ENCODE results near the gene CD9.
"Not testable (repeated sequence)": the region's sequence is repeated elsewhere in the genome, so short reads cannot be mapped to it uniquely, and the experiment has no call there.

CD9 gene

DNA sequence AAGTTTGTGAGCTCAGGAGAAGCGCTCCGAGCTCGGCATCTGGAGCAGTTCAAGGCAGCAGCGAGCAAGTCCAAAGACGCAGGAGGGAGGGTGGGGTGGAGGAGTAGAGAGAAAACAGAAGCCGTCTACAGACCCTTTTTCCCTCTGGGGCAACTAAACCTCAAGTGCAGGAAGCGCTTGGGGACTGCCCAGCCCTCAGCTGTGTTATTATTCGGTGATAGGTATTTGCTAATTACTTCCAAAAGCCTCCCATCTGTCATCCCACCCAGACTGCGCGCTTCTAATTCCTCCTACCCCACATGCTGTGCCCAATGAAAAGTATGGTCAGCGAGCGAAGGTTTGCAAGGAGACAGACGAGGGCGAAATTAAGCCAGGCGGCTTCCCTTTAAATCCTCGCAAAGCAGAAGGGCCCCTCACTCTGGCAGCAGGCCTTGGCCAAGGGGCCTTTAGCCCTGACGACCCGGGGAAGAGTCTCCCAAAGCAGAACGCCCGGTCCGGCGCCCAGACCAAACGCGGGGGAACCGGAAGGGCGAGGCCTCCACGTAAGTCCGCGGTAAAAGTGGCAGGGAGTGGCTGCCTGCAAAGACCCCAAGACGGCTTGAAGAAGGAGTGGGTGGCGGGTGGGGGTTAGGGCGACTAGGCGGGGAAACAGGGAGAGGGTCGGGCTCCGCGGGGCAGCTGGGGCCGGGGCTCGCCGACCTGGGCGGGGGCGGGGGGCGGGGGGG is 507 bp upstream of the CD9 start:
- no peak for DNase-seq (ENCODE audit: low read depth in 2 of 2)

DNA sequence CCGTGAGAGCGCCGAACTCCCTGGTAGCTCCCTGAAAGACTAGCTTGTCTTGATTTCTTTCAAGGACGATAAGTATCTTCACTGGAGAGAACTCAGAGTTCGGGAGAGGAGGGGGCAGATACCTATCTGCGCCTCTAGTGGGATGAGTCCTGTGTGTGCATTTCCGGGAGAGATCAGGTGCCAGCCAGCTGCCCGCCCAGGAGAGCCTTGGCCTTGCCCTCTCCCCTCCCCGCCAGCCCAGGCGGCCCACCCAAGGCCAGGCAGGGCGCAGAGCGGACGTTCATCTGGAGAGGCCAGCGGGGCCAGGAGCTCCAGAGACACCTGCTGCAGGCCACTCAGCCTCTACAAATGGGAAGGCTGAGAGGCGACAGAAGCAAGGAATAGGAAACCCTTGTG is 1.0 kb downstream of the CD9 start:
- no peak for DNase-seq (ENCODE audit: low read depth in 2 of 2)

GRCh38 chr12:6201826-6202225 is 1.6 kb downstream of the CD9 start:
- no peak for DNase-seq (ENCODE audit: low read depth in 2 of 2)

DNA sequence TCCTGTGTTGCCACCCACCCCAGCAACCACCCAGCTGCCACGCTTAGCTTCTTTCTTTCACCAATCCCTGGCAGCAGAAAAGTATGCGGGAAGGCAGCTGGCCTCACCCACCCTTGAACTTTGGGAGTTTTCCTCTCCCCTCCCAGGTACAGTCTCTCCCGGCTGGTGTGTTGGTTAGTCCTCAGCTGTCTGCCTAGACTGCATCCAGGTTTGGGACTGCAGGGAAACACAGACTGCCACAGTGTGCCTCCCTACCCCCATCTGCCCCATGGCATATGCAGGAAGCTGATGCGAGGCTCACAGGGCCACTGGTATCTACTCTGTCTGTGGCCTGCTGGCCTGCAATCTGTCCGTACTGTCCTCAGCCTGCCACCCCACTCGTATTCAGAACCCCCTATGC is 2.1 kb downstream of the CD9 start:
- no peak for DNase-seq (ENCODE audit: low read depth in 2 of 2)

GRCh38 chr12:6202846-6203245 is 2.6 kb downstream of the CD9 start:
- DNase-seq (ENCODE audit: low read depth in 2 of 2): no peak

- no peak for DNase-seq (ENCODE audit: low read depth in 2 of 2)
Measured at GRCh38 chr12:6203601-6204000, 3.4 kb downstream of the CD9 start.

DNA sequence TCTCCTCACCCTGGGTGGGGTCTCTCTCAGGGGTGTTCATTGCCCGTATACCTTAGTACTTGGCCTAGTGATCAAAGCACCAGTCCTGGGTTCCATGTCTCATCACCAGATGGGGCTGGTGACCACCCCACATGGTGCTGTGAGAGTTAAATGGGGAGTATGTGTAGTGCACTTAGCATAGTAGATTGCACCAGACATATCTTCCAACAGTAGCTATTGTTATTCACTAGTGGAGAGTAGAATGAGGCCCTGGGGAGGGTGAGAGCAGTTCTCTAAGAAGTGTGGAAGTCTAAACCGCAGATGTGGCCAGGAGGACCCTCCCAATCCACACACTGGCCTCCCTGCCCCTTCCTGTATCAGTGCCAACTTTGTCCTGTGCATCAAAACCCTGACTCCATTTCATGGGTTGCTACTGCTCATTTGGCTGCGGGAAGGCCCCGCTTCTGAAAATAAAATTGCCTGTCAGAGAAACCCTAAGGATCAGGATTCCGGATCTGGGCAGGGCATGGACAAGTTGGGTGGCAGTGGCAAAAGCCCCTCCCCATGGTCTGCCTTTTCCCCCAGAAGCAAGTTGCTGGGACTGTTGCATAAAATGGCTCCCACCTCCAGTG is 4.4 kb downstream of the CD9 start:
- DNase-seq (ENCODE audit: low read depth in 2 of 2): no peak

DNA sequence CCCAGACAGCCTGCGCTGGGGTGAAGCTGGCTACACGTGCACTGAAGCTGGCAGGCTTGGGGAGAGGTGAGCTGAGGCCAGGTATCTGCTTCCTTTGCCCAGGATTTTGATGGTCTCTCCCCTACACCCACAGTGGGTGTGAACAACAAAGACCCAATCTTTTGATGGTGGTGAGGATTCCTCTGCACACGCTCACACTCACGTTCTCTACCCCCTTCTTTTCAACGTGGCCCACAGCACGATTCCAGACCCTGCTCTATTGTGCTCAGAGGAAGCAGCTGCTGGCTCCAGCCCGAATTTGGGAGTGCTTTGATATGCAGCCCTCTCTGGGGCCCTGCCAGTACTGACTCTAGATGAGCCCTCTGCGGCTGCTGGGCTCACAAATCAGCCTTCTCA is 4.9 kb downstream of the CD9 start:
- DNase-seq (ENCODE audit: low read depth in 2 of 2): no peak

DNA sequence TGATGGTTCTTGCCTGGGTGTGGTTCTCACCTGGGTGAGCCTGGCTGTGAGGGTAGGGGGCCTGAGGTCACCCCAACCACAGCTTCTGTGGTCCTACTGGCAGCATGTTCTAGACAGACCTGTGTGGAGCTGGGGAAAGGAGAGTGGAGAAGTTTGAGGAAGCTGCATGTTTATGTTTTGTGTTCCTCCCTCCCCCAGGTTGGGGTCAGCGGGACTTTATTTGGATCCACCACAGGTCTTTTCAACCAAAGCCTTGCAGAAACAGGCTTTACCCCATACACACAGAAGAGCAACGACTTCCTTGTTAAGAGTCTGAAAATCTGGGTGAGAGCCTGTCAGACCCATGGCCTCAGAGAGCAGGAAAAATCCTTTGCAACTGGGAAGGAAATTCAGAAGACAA is 5.6 kb downstream of the CD9 start:
- no peak for DNase-seq (ENCODE audit: low read depth in 2 of 2)

- no peak for DNase-seq (ENCODE audit: low read depth in 2 of 2)
Measured at GRCh38 chr12:6206327-6206726, 6.1 kb downstream of the CD9 start.

GRCh38 chr12:6207259-6207925 is 7.2 kb downstream of the CD9 start:
- no peak for DNase-seq (ENCODE audit: low read depth in 2 of 2)

- no peak for DNase-seq (ENCODE audit: low read depth in 2 of 2)
Measured at GRCh38 chr12:6208130-6208529, 7.9 kb downstream of the CD9 start.

GRCh38 chr12:6209428-6209827 is 9.2 kb downstream of the CD9 start:
- not testable (repeated sequence) for DNase-seq (ENCODE audit: low read depth in 2 of 2)

- no peak for DNase-seq (ENCODE audit: low read depth in 2 of 2)
Measured at GRCh38 chr12:6211421-6211869, 11.2 kb downstream of the CD9 start.

DNA sequence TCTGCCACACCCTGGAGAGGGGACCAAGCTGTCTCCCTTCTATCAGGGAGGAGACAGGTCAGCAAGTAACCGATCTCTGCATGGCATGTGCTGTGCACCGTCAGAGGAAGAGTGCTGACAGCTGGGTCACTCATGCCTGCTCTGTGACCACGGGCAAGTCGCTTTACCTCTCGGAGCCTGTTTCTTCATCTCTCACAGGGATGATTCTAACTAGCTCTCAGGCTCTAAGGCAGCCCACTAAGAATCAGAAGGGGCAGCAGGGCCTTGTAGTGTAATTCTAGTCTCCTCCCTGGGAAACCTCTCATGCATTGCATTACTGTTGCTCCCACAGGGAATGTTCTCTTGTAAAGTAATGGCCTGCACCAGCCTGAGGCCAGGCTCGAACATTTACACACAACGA is 11.9 kb downstream of the CD9 start:
- DNase-seq (ENCODE audit: low read depth in 2 of 2): no peak

DNA sequence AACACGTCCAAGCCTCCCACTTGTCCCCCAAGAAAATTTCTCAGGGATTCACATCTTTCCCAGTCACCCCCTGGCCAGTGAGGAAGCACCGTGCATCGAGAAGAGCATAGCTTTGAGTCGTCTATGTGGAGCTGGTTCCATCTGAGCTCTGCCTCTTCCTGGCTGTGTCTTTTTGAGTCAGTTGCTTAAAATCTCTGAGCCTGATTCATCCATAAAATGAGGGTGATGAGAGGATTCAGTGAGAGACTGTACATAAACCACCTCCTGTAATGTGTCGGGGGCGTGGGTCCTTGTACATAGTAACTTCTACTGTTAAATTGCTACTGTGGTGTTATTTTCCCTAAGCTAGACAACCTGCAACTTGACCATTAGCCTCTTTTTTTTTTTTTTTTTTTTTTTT is 13.8 kb downstream of the CD9 start:
- DNase-seq (ENCODE audit: low read depth in 2 of 2): no peak

- DNase-seq (ENCODE audit: low read depth in 2 of 2): no peak
Measured at GRCh38 chr12:6214633-6215032, 14.4 kb downstream of the CD9 start.

GRCh38 chr12:6215120-6215807 is 15.1 kb downstream of the CD9 start:
- DNase-seq (ENCODE audit: low read depth in 2 of 2): no peak

- DNase-seq (ENCODE audit: low read depth in 2 of 2): no peak
Measured at GRCh38 chr12:6215932-6216494, 15.8 kb downstream of the CD9 start.

DNA sequence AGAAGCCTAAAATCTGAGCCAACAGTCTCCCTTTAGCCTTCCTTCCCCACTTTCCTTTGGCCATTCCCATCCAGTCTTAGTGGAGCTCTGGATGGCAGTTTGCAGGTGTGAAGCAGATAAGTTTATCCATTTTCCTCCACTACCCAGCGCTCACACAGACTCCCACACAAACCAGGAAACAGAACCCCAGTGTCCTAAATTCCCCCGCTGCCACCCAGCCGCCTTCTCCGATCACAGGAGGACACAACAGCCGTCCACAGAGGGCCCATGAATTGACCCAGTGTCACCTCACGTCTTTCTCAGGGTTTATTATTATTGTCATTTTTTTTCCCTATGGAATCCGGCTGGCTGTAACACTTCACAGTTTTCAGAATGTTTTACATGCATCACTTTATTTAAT is 16.4 kb downstream of the CD9 start:
- no peak for DNase-seq (ENCODE audit: low read depth in 2 of 2)

- DNase-seq (ENCODE audit: low read depth in 2 of 2): peak in 1 of 2 donors; percentile 9
Measured at GRCh38 chr12:6218347-6218925, 18.2 kb downstream of the CD9 start.

DNA sequence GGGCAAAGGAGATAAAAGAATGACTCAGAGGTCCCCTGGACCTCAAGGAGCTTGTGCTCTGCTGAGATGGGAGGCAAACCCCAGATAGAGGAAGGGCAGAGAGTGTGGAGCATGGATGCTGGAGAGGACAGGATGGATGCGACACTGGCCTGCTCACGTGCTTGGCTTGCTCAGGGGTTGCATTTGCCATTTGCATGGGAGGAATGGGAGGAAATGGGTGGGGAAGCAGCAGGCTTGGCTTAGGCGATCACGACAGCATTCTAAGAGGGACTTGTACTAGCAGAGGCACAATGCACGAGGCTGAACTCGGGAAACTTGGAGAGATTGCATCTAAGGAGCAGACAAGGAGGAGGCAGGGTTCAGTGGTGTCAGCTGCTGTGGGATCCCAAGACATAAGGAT is 19.8 kb downstream of the CD9 start:
- DNase-seq (ENCODE audit: low read depth in 2 of 2): no peak

Data from stimulated activated CD4-positive, alpha-beta T cell treated with anti-CD3 and anti-CD28 coated beads, Interleukin-15, amount 100 ng/mL, for 48 hours (primary cell).